OCI-LY1 (cell line): ENCODE data around the gene OMD.

Experiments used
- EZH2 ChIP-seq: fragments of 200-600 bp; sonication (generic), shearing (Covaris generic); IDR thresholded peaks from 2 replicates; pipeline ENCODE4 v1.8.0; 2017; ENCODE audit warnings: borderline replicate concordance, mixed run types, mild to moderate bottlenecking, antibody characterized with exemption, low read length, moderate library complexity, mixed read lengths
- TF ChIP-seq, protein P1 (sequence below): fragments of 200-600 bp; sonication (generic), shearing (Covaris generic); IDR thresholded peaks from 2 replicates; pipeline ENCODE4 v1.5.1; 2017; ENCODE audit warnings: mild to moderate bottlenecking, antibody characterized with exemption, low read length, moderate library complexity, mixed read lengths

DNA sequence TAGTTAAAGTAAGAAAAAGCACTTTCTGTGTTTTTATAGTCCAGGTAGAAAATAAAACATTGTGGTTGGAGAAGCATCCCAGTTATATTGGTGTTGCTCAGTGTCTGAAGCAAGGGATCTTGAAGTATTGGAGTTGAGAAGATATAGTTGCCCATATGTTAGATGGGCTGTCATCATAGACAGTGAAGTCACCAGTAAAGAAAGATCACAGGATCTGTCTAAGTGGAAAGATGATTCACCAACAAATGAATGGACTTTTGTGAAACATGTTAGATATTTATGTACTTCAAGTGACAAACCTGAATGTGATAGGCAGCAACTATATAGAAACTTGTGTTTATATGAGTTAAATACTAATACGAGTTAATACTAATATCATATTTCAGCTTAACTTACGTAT, 31.6 kb downstream of the OMD start:
- TF ChIP-seq, protein P1, sequence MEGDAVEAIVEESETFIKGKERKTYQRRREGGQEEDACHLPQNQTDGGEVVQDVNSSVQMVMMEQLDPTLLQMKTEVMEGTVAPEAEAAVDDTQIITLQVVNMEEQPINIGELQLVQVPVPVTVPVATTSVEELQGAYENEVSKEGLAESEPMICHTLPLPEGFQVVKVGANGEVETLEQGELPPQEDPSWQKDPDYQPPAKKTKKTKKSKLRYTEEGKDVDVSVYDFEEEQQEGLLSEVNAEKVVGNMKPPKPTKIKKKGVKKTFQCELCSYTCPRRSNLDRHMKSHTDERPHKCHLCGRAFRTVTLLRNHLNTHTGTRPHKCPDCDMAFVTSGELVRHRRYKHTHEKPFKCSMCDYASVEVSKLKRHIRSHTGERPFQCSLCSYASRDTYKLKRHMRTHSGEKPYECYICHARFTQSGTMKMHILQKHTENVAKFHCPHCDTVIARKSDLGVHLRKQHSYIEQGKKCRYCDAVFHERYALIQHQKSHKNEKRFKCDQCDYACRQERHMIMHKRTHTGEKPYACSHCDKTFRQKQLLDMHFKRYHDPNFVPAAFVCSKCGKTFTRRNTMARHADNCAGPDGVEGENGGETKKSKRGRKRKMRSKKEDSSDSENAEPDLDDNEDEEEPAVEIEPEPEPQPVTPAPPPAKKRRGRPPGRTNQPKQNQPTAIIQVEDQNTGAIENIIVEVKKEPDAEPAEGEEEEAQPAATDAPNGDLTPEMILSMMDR = no peak
- TF ChIP-seq EZH2 = no peak
